Measurements from ENCODE around the gene BCL10.

The BCL10 gene

GRCh38 chr1:85276215-85276977, at the start of gene BCL10:
BCL10 (minus strand) TSS chr1:85276632; CDS start chr1:85276352, 280 bp downstream.
- peak; percentile 80 for DNase-seq

- DNase-seq, result no peak
These were observed 49.5 kb upstream of the BCL10 start for GRCh38 chr1:85325920-85326319.

GRCh38 chr1:85323770-85324169, 47.3 kb upstream of the BCL10 start:
- DNase-seq, result no peak

GRCh38 chr1:85322655-85323054, 46.2 kb upstream of the BCL10 start:
- no peak for DNase-seq

GRCh38 chr1:85321237-85321964, 45.0 kb upstream of the BCL10 start:
- DNase-seq, result no peak

GRCh38 chr1:85320371-85321131, 44.1 kb upstream of the BCL10 start:
- DNase-seq, result no peak

GRCh38 chr1:85319931-85320330, 43.5 kb upstream of the BCL10 start:
- DNase-seq, result no peak

- DNase-seq, result no peak
These were observed 43.1 kb upstream of the BCL10 start for GRCh38 chr1:85319491-85319890.

GRCh38 chr1:85318217-85318616, 41.8 kb upstream of the BCL10 start:
- DNase-seq, result no peak

- DNase-seq, result no peak
These were observed 41.1 kb upstream of the BCL10 start for GRCh38 chr1:85317560-85317959.

GRCh38 chr1:85316321-85316720, 39.9 kb upstream of the BCL10 start:
- DNase-seq, result no peak

GRCh38 chr1:85315789-85316188, 39.4 kb upstream of the BCL10 start:
- DNase-seq, result no peak

GRCh38 chr1:85314726-85315125, 38.3 kb upstream of the BCL10 start:
- DNase-seq, result no peak

- no peak for DNase-seq
These were observed 37.7 kb upstream of the BCL10 start for GRCh38 chr1:85313888-85314696.

- DNase-seq, result no peak
These were observed 35.4 kb upstream of the BCL10 start for GRCh38 chr1:85311818-85312217.

GRCh38 chr1:85308833-85309350, 32.5 kb upstream of the BCL10 start:
- no peak for DNase-seq

GRCh38 chr1:85307987-85308832, 31.8 kb upstream of the BCL10 start:
- DNase-seq, result no peak

- no peak for DNase-seq
These were observed 29.8 kb upstream of the BCL10 start for GRCh38 chr1:85306236-85306635.

- no peak for DNase-seq
These were observed 27.2 kb upstream of the BCL10 start for GRCh38 chr1:85303440-85304162.

- DNase-seq, result no peak
These were observed 23.7 kb upstream of the BCL10 start for GRCh38 chr1:85300140-85300539.

Measured in NCI-H2081 treated with DMSO at 0.1 percent for 48 hours (cell line).